ENCODE measurements around the gene MNX1. TPM values are rescaled to one million over a fixed set of nuclear protein-coding genes. Genes with fewer than 3 reads are reported as not detected.

The MNX1 gene
- total RNA-seq, 4 donors from 2014 or later = not detected

- Histone ChIP-seq H3K27me3 (peaks cover 0 to 75% (median 12%) of the 10 kb centered on the region in 4 donors), H3K4me3 (no peak overlapping the region), H3K9me3 (peaks cover 0 to 8% (median 4%) of the 10 kb centered on the region in 4 donors), H3K27ac (replicated peaks in 1 of 4) (no peak overlapping the region), H3K36me3 (no peaks in the 10 kb centered on the region), H3K4me1 (no peaks in the 10 kb centered on the region)
- no peak for DNase-seq (ENCODE audit: extremely low spot score)
- TF ChIP-seq POLR2AphosphoS5 (IDR thresholded peaks at IDR 0.05) = no peak
- intact Hi-C loops (cut with DNase I) = no loop called here
- WGBS = 83% methylated on average over 16 of the region's 23 CpGs
Observed at GRCh38 chr7:157033483-157034473, 23.3 kb upstream of the MNX1 start.

- DNase-seq (ENCODE audit: extremely low spot score) = no peak
- peaks cover 0 to 8% (median 4%) of the 10 kb centered on the region in 4 donors for H3K9me3 ChIP-seq
- H3K36me3 ChIP-seq = no peaks in the 10 kb centered on the region
- no peaks in the 10 kb centered on the region for H3K4me1 ChIP-seq
- no peak for TF ChIP-seq POLR2A (IDR thresholded peaks at IDR 0.05; ENCODE audit: low read depth)
- TF ChIP-seq EP300 (IDR thresholded peaks at IDR 0.05) = no peak
- no peak for TF ChIP-seq POLR2AphosphoS5 (IDR thresholded peaks at IDR 0.05)
- TF ChIP-seq CTCF (IDR thresholded peaks at IDR 0.05) = no peak
- no peak overlapping the region for H3K27ac ChIP-seq (replicated peaks in 1 of 4)
- intact Hi-C loops (cut with DNase I) = no loop called here
- no peak overlapping the region for H3K4me3 ChIP-seq
- WGBS = 68% methylated on average over 21 of the region's 25 CpGs
- H3K27me3 ChIP-seq = peaks cover 0 to 79% (median 12%) of the 10 kb centered on the region in 4 donors
Observed at GRCh38 chr7:157032644-157033482, 22.4 kb upstream of the MNX1 start.

GRCh38 chr7:157032128-157032527 lies 21.7 kb upstream of the MNX1 start:
- DNase-seq (ENCODE audit: extremely low spot score) = no peak
- H3K4me3 ChIP-seq = no peak overlapping the region
- peaks cover 0 to 79% (median 10%) of the 10 kb centered on the region in 4 donors for H3K27me3 ChIP-seq
- H3K27ac ChIP-seq (replicated peaks in 1 of 4) = no peak overlapping the region
- peaks cover 0 to 8% (median 4%) of the 10 kb centered on the region in 4 donors for H3K9me3 ChIP-seq
- 71% methylated on average over 4 of the region's 4 CpGs for WGBS
- intact Hi-C loops (cut with DNase I) = no loop called here
- TF ChIP-seq POLR2A (IDR thresholded peaks at IDR 0.05; ENCODE audit: low read depth) (no peak), EP300 (IDR thresholded peaks at IDR 0.05) (no peak), CTCF (IDR thresholded peaks at IDR 0.05) (no peak), POLR2AphosphoS5 (IDR thresholded peaks at IDR 0.05) (no peak)
- no peaks in the 10 kb centered on the region for H3K36me3 ChIP-seq
- H3K4me1 ChIP-seq = no peaks in the 10 kb centered on the region

- Histone ChIP-seq H3K36me3 (no peaks in the 10 kb centered on the region), H3K9me3 (no peaks in the 10 kb centered on the region), H3K4me3 (no peak overlapping the region), H3K4me1 (no peaks in the 10 kb centered on the region), H3K27ac (replicated peaks in 1 of 4) (no peak overlapping the region), H3K27me3 (peaks cover 1 to 84% (median 21%) of the 10 kb centered on the region in 4 donors)
- 61% methylated on average over 13 of the region's 16 CpGs for WGBS
- DNase-seq (ENCODE audit: extremely low spot score) = no peak
- intact Hi-C loops (cut with DNase I) = no loop called here
- TF ChIP-seq CTCF (IDR thresholded peaks at IDR 0.05) (no peak), POLR2AphosphoS5 (IDR thresholded peaks at IDR 0.05) (no peak), EP300 (IDR thresholded peaks at IDR 0.05) (no peak), POLR2A (IDR thresholded peaks at IDR 0.05; ENCODE audit: low read depth) (no peak)
Observed at GRCh38 chr7:157028199-157028903, 17.9 kb upstream of the MNX1 start.
